HEK293T (cell line): ENCODE data around the gene ZNF385C.

ENCODE experiments used
- BHLHE40 ChIP-seq: fragments of 450-650 bp; IDR thresholded peaks from 2 replicates; pipeline ENCODE4 v1.6.1; 2016; ENCODE audit warnings: mild to moderate bottlenecking, moderate library complexity, borderline replicate concordance
- FOXK2 ChIP-seq: fragments of 450-650 bp; IDR thresholded peaks from 2 replicates; pipeline ENCODE4 v1.6.1; 2016; ENCODE audit warnings: mild to moderate bottlenecking
- SP1 ChIP-seq: fragments of 450-650 bp; IDR thresholded peaks from 2 replicates; pipeline ENCODE4 v1.6.1; 2017

- no peak for TF ChIP-seq FOXK2
- no peak for TF ChIP-seq SP1
- no peak for TF ChIP-seq BHLHE40
These were observed 87.3 kb downstream of the ZNF385C start for GRCh38 chr17:42010898-42011516.
